Measurements from ENCODE around the gene PLXNA4.

The PLXNA4 gene

GRCh38 chr7:132121987-132122386 lies 454.3 kb downstream of the PLXNA4 start:
- no peak for DNase-seq (ENCODE audit: low spot score)
- no peak for TF ChIP-seq CTCF (IDR thresholded peaks at IDR 0.05; ENCODE audit: extremely low read depth, missing control alignments)

- no peak for TF ChIP-seq CTCF (IDR thresholded peaks at IDR 0.05; ENCODE audit: extremely low read depth, missing control alignments)
- no peak for DNase-seq (ENCODE audit: low spot score)
Observed at GRCh38 chr7:132118641-132119040, 457.6 kb downstream of the PLXNA4 start.

- no peak for DNase-seq (ENCODE audit: low spot score)
- TF ChIP-seq CTCF (IDR thresholded peaks at IDR 0.05; ENCODE audit: extremely low read depth, missing control alignments), result no peak
Observed at GRCh38 chr7:132117636-132118035, 458.6 kb downstream of the PLXNA4 start.

- DNase-seq (ENCODE audit: low spot score), result no peak
- no peak for TF ChIP-seq CTCF (IDR thresholded peaks at IDR 0.05; ENCODE audit: extremely low read depth, missing control alignments)
Observed at GRCh38 chr7:132117181-132117580, 459.1 kb downstream of the PLXNA4 start.

GRCh38 chr7:132116369-132116768 lies 459.9 kb downstream of the PLXNA4 start:
- DNase-seq (ENCODE audit: low spot score), result no peak
- TF ChIP-seq CTCF (IDR thresholded peaks at IDR 0.05; ENCODE audit: extremely low read depth, missing control alignments), result no peak

GRCh38 chr7:132115758-132116157 lies 460.5 kb downstream of the PLXNA4 start:
- DNase-seq (ENCODE audit: low spot score), result no peak
- TF ChIP-seq CTCF (IDR thresholded peaks at IDR 0.05; ENCODE audit: extremely low read depth, missing control alignments), result no peak

GRCh38 chr7:132115028-132115427 lies 461.2 kb downstream of the PLXNA4 start:
- no peak for TF ChIP-seq CTCF (IDR thresholded peaks at IDR 0.05; ENCODE audit: extremely low read depth, missing control alignments)
- DNase-seq (ENCODE audit: low spot score), result no peak

All from GM20000 (cell line).